Activated CD4-positive, CD25-positive, alpha-beta regulatory T cell treated with anti-CD3 and anti-CD28 coated beads, Interleukin-2, amount 50 U/mL, for 72 hours (primary cell): ENCODE results near the gene IL20RA.
"Not testable (repeated sequence)": the region's sequence is repeated elsewhere in the genome, so short reads cannot be mapped to it uniquely, and the experiment has no call there.

Source experiments
- DNase-seq: peaks from one replicate; pipeline ENCODE4 v3.0.0; 2021

The IL20RA gene

DNA sequence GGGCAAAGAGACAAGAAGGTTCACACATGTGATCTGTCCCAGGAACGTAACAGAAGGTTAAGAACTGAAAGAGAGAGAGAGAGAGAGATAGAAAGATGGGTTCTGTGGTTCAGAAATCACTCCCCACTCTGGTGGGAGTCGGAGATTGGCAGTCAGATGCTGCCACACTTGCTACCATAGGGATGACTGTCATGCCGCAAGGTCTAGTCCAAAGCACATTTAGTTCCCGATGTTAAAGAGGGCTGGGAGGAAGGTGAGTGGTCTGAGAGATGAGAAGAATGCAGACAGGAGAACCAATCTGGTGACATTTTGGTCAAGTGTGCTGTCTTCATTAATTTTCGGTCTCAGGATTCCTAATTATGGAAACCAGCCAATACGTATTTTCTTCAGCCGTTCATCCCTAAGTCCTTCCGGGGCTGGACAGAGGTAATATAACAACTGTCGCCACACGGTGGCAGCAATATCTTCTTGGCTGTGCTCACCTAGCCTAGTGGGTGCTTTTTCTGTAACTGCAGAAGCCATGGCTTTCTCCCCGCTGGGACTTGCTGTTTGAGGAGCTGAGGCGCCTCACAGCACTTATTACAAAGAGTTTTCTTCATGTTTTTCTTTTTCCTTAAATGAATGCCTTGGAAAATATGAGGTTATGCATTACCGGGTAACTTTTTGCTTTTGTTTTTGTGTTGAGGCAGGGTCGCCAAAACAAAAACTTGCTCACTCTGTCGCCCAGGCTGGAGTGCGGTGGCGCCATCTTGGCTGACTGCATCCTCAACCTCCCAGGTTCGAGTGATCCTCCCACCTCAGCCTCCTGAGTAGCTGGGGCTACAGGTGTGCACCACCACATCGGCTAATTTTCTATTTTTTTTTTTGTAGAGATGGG is 76.7 kb downstream of the IL20RA start:
- peak; percentile 63 for DNase-seq

DNA sequence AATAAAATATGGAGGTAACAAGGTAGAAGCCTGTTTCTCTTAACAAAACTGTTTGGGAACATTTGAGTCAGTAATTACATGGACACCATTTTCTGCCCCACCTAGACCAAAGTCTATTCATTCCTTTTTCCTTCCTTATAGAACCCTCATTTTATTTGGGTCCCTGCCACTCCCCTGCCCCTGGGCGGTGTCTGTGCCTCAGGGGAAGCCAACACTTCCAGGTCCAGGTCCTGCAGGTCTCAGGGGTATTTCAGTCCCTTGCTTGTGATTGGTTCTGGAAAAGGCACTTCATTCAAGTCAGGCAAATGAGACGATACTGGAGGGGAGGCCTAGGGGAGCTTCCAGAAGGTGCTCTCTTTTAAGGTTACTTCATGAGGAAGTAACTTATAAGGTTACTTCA is 80.4 kb downstream of the IL20RA start:
- DNase-seq = no peak

DNA sequence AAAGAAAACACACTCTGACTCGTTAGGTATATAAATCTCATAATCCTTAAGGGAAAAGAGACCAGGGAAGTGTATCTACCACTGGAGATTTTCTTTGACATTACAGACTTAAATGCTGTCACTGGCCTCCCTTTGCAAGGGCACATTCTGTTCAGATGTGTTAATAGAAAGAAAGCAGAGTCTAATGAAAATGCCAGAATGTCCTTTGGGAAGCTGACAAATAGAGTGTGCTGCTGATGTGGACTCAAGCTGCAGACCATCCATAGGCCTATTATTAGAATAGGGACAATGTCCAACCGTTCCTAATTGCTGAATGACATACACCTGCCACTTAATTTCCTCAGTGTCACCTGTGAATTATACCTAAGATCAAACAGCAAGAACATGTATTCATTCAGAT is 81.5 kb downstream of the IL20RA start:
- DNase-seq = no peak

DNA sequence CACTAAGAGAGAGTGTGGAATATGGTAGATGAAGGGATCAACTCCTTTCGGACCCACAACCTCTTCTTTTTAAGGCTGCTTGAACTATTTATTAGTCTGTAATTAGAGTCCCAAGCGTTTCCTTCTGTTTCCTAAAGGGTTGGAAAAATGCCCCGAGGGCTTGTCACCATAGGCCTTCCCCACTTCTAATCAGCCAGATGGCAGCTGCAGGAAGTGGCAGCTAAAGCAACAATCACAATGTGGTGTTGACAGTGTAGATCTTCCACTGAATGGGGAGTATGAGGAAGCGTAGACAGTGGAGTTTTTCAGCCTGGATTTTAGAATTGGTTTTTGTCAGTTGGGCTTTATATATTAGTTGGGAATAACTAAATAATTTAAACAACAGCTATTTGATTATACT is 82.1 kb downstream of the IL20RA start:
- no peak for DNase-seq

DNA sequence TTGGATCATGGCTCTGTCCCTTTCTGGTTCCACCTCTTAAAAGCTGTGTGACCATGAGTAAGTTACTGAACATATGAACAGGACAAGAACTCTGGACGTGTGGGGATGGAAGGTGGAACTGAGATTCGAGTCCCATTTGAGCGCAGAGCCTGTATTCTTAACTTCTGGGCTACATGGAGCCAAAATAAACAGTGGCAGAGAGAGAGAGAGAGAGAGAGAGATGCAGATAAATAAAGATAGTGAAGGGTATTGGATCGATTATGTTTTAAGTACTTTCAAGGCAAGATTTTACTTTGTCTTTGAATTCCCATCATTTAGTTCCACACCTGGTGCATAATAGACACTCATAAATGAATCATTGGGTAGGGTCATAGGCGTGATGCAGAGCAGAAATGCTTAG is 82.9 kb downstream of the IL20RA start:
- no peak for DNase-seq

DNA sequence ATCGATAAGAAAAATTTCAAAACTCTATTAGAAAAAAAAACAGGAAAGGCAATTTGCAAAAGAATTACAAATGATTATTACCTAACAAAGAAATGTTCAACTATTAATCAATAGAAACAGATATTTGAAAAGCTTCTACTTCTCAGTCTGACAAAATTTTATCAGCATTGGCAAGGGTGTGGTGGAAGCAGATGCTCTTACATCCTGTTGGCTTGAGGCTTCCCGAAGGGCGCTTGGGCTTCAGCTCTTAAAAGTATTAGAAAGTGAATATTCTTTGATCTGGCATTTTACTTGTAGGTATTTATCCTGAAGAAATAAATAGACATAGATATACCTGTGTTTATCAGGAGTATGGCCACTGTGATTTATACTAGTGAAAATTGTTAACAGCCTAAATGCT is 84.0 kb downstream of the IL20RA start:
- no peak for DNase-seq

DNA sequence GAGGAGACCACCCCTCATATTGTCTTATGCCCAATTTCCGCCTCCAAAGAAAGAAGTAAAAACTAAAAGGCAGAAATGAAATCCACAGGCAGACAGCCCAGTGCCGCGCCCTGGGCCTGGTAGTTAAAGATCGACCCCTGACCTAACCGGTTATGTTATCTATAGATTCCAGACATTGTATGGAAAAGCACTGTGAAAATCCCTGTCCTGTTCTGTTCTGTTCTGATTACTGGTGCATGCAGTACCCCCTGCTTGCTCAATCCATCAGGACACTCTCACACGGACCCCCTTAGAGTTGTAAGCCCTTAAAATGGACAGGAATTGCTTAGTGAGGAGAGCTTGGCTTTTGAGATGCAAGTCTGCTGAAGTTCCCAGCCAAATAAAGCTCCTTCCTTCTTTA is 84.8 kb downstream of the IL20RA start:
- not testable (repeated sequence) for DNase-seq

DNA sequence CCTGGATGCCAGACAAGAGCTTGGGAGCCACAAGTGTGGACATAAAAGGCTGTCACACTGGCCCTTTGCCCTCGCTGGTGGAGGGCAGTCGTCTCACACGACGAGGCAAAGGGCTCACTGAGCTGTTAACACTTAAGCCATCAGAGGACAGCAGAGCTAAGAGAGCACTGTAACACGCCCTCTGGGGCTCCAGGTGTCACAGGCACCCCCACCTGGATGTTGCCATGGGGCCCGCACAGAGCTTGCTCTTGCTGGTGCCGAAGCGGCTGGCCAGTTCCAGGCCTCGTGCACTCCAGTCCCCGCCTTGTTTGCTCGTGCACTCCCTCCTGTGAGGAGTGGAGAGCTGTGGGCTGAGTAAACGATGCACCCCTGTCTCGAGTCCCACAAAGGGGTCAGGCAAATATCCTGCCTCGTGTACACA is 85.3 kb downstream of the IL20RA start:
- DNase-seq = no peak

DNA sequence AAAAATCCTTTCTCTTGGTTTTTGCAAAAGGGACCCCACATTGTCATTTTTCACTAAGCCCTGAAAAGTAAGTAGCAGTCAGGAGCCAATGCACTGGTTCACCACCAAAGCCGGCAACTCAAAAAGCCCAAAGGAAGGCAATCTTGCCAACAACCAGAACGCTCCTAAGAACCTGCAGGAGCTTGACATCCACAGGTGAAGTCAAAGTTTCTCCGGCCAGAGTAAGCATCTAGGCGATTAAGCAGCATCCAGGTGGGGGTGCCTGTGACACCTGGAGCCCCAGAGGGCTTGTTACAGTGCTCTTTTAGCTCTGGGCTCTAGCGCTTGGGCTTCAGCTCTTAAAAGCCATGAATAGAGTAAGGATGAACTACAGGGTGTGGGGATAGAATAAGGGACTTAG is 86.6 kb downstream of the IL20RA start:
- no peak for DNase-seq

DNA sequence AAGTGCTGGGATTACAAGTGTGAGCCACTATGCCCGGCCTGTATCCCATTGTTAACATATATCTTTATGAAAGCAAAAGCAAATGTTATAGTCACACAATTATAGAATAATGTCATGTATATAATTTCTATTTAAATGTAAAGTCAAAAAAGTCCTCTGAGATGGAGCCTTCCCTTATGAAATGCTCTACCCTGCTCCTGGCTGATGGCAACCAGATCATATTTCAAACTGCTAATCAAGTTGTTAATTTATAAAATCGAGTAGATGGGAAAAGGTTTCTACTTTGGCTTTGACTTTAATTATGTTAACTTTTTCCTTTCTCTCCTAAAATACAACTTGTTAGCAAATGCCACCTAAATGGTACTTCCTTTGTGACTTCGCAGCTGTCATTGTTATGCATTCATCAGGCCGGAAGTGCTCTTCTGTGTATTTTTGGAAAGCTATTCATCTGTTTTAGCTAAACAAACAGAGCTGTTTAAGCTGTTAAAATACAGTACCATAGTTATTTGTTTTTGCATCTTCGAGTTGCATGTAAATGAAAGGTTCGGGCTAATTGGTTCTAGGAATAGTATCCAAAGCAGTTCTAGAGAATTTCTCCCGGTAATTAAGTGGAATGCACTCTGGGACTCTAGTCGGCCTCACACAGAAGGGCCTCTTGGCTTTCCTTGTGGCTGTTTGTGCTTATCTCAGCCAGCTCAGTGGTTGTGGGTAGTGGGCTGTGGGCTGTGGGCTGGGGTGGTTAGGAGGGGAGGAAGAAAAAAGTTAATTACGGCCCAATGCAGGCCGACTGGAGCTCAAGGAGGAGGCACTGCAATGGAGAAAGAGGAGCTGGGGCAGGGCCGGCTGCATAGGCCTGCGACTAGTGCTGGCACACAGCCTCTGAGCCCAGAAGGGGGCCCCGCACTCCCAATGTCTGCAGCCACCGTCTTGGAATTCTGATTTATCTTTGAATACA is 87.9 kb downstream of the IL20RA start:
- no peak for DNase-seq

DNA sequence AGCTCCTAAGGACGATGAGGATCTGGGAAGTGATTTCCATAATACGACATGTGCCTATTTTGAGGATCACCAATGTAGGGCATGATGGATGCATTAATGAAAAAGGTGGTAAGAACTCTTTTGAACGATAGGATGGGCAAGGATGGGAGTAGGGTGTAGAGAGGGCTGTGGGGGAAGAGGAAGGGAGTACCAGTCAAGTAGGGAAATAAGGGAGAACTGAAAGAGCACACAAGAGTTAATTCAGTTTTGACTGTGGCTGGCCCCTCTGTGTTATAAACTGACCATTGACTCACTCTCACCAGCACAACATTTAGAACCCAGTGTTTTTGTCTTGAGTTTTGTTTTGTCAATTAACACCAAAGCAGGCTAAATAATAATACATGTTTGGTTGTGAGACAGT is 89.6 kb downstream of the IL20RA start:
- no peak for DNase-seq

DNA sequence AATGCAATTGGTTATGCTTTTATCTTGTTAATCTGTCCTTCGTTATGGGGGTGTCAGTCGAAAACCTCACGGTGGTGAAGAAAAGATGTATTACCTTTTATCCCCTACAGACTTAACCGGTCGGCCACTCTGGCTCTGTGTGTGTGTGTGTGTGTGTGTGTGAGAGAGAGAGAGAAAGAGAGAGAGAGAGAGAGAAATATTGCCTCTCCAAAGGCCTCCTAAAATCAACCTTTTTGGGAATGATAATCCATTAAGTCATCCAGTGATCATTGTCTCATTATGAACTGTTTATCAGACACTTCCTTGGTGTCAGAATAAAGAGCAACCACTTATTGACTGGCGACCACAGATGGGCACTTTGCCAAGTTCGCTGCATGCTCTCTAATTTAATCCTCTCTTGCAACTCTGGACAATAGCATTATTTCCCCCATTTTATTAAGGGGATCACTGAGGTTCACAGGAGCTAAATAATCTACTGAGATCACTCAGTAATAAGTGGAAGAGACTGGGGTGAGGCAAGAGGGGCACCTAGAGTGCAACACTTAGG is 92.0 kb downstream of the IL20RA start:
- no peak for DNase-seq

DNA sequence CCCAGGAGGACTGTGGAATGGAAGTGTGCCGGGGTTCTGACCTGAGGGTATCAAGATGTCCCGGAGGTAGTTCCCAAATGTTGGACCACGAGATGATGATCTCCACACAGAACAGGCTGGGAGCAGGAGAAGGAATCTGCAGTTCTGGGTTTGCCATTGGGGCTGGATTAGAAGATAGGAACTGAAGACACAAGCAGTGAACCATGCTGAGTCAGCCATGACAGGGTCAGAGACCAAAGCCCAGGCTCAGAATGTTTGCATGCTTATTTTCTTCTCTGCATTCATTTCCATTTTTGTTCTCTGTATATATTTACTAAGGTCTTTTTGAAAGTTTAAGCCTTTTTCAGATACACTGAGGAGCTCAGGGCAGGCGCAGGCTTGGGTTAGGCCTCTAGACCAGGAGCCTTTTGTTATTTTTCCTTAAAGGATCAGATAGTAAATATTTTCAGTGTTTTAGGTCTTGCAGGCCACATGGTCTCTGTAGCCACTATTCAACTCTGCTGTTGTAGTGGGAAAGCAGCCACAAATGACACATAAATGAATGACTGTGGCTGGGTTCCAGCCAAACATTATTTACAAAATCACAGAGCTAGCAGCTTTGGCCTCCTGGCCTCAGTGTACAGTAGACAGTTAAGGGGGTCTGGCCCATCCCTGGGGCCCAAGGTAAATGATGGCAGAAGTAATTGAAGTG is 94.2 kb downstream of the IL20RA start:
- DNase-seq = no peak
